ENCODE results near the gene GPSM1. TPM values are rescaled to one million over a fixed set of nuclear protein-coding genes. Genes with fewer than 3 reads are reported as not detected.

GPSM1 gene
- total RNA-seq, 1 experiment from 2014 or later = 24.7 TPM

- Mint-ChIP-seq H3K36me3 (ENCODE audit: insufficient read depth in 1 of 3, low read depth in 3 of 3) (peaks cover 6 to 19% (median 7%) of the 10 kb centered on the region in 3 experiments; a peak in 6 of 7 replicates), H3K4me1 (no peaks in the 10 kb centered on the region), H3K27me3 (ENCODE audit: low read depth) (peaks cover 5% of the 10 kb centered on the region), H3K9me3 (peaks cover 15 to 17% of the 10 kb centered on the region in 2 experiments), H3K27ac (no peak overlapping the region), H3K4me3 (no peak overlapping the region)
- WGBS (ENCODE audit: extremely low coverage, insufficient read length, low lambda C conversion rate) = no CpG with 5 or more reads among the region's 13 CpGs
- Histone ChIP-seq H2BK15ac (ENCODE audit: low read depth, low read length) (no peak overlapping the region), H2AFZ (ENCODE audit: low read length) (no peak overlapping the region), H3K14ac (ENCODE audit: insufficient read depth, low read length) (no peak overlapping the region), H2BK120ac (ENCODE audit: low read depth, low read length, poor library complexity, severe bottlenecking) (no peak overlapping the region), H3K9ac (ENCODE audit: extremely low read depth, insufficient read length, low read length) (no peak overlapping the region), H3K4me1 (ENCODE audit: insufficient read depth, low read length) (no peaks in the 10 kb centered on the region), H3K4ac (ENCODE audit: low read depth, low read length) (no peak overlapping the region), H3K23ac (ENCODE audit: insufficient read length, low read depth, low read length) (no peak overlapping the region), H3K27ac (ENCODE audit: insufficient read length, low read depth, low read length) (no peak overlapping the region), H3K79me2 (ENCODE audit: insufficient read depth, low read length) (no peaks in the 10 kb centered on the region), H2BK5ac (ENCODE audit: insufficient read length, low read length) (no peak overlapping the region), H4K91ac (ENCODE audit: insufficient read length, low read depth, low read length) (no peak overlapping the region), H2AK5ac (ENCODE audit: insufficient read length, low read length) (no peak overlapping the region), H3K23me2 (ENCODE audit: insufficient read length, low read depth, low read length, poor library complexity, severe bottlenecking) (no peaks in the 10 kb centered on the region), H2BK20ac (ENCODE audit: low read depth, low read length, poor library complexity, severe bottlenecking) (no peak overlapping the region), H3K18ac (ENCODE audit: insufficient read length, low read depth, low read length) (no peak overlapping the region), H2BK12ac (ENCODE audit: insufficient read length, low read depth, low read length) (no peak overlapping the region), H3K9me3 (ENCODE audit: control insufficient read depth, low read depth, low read length) (no peaks in the 10 kb centered on the region), H4K5ac (ENCODE audit: insufficient read length, low read depth, low read length) (no peak overlapping the region), H4K20me1 (ENCODE audit: control insufficient read depth, insufficient read depth, insufficient read length) (no peaks in the 10 kb centered on the region), H3K79me1 (ENCODE audit: insufficient read depth, low read depth, low read length, poor library complexity, severe bottlenecking) (no peaks in the 10 kb centered on the region), H3T11ph (ENCODE audit: low read length) (no peak overlapping the region), H3K56ac (ENCODE audit: insufficient read length, low read depth, low read length) (no peak overlapping the region), H3K4me2 (ENCODE audit: insufficient read depth, insufficient read length, low read length) (no peak overlapping the region), H4K8ac (replicated peaks; ENCODE audit: insufficient read length, low read depth, low read length) (no peak overlapping the region), H3K27me3 (ENCODE audit: insufficient read depth, low read length) (no peaks in the 10 kb centered on the region)
- TF ChIP-seq, protein P1, sequence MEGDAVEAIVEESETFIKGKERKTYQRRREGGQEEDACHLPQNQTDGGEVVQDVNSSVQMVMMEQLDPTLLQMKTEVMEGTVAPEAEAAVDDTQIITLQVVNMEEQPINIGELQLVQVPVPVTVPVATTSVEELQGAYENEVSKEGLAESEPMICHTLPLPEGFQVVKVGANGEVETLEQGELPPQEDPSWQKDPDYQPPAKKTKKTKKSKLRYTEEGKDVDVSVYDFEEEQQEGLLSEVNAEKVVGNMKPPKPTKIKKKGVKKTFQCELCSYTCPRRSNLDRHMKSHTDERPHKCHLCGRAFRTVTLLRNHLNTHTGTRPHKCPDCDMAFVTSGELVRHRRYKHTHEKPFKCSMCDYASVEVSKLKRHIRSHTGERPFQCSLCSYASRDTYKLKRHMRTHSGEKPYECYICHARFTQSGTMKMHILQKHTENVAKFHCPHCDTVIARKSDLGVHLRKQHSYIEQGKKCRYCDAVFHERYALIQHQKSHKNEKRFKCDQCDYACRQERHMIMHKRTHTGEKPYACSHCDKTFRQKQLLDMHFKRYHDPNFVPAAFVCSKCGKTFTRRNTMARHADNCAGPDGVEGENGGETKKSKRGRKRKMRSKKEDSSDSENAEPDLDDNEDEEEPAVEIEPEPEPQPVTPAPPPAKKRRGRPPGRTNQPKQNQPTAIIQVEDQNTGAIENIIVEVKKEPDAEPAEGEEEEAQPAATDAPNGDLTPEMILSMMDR (conservative IDR thresholded peaks at IDR 0.05) = no peak
- DNase-seq = no peak
These were observed 10.3 kb upstream of the GPSM1 start for GRCh38 chr9:136316896-136317676.
